ENCODE measurements around the gene CSRNP2.

CSRNP2 gene

GRCh38 chr12:51128919-51129318, 45.5 kb upstream of the CSRNP2 start:
- no peaks in the 10 kb centered on the region for H3K79me2 ChIP-seq (ENCODE audit: low read length)
- H3K4me3 ChIP-seq (ENCODE audit: low read length), result no peak overlapping the region
- H2AFZ ChIP-seq (ENCODE audit: low read depth, low read length), result no peak overlapping the region
- H3K27ac ChIP-seq (ENCODE audit: low read length), result no peak overlapping the region
- no peaks in the 10 kb centered on the region for H3K36me3 ChIP-seq (replicated peaks; ENCODE audit: low read depth, low read length)
- no peaks in the 10 kb centered on the region for H3K27me3 ChIP-seq (ENCODE audit: low read depth, low read length)
- no peak overlapping the region for H3K4me2 ChIP-seq (ENCODE audit: low read length)
- H3K9ac ChIP-seq (ENCODE audit: low read length), result no peak overlapping the region
- no peak for TF ChIP-seq EZH2phosphoT487 (IDR thresholded peaks at IDR 0.05; ENCODE audit: low read depth)
- TF ChIP-seq CTCF (IDR thresholded peaks at IDR 0.05; ENCODE audit: low read depth, low read length), result no peak
- H4K20me1 ChIP-seq (ENCODE audit: insufficient read depth, low read length), result no peaks in the 10 kb centered on the region
- no peaks in the 10 kb centered on the region for H3K9me3 ChIP-seq (ENCODE audit: insufficient read depth, low read length)
- peaks cover 5% of the 10 kb centered on the region for H3K4me1 ChIP-seq (ENCODE audit: low read length)

- TF ChIP-seq EZH2phosphoT487 (IDR thresholded peaks at IDR 0.05; ENCODE audit: low read depth), result no peak
- TF ChIP-seq CTCF (IDR thresholded peaks at IDR 0.05; ENCODE audit: low read depth, low read length), result no peak
- H3K4me3 ChIP-seq (ENCODE audit: low read length), result no peak overlapping the region
- no peaks in the 10 kb centered on the region for H3K79me2 ChIP-seq (ENCODE audit: low read length)
- H3K27ac ChIP-seq (ENCODE audit: low read length), result no peak overlapping the region
- no peaks in the 10 kb centered on the region for H3K27me3 ChIP-seq (ENCODE audit: low read depth, low read length)
- H3K9me3 ChIP-seq (ENCODE audit: insufficient read depth, low read length), result no peaks in the 10 kb centered on the region
- H2AFZ ChIP-seq (ENCODE audit: low read depth, low read length), result no peak overlapping the region
- peaks cover 3% of the 10 kb centered on the region for H3K36me3 ChIP-seq (replicated peaks; ENCODE audit: low read depth, low read length)
- H3K4me1 ChIP-seq (ENCODE audit: low read length), result peaks cover 5% of the 10 kb centered on the region
- no peaks in the 10 kb centered on the region for H4K20me1 ChIP-seq (ENCODE audit: insufficient read depth, low read length)
- no peak overlapping the region for H3K9ac ChIP-seq (ENCODE audit: low read length)
- H3K4me2 ChIP-seq (ENCODE audit: low read length), result no peak overlapping the region
Measured at GRCh38 chr12:51127050-51127729, 43.8 kb upstream of the CSRNP2 start.

- no peaks in the 10 kb centered on the region for H3K79me2 ChIP-seq (ENCODE audit: low read length)
- no peaks in the 10 kb centered on the region for H3K27me3 ChIP-seq (ENCODE audit: low read depth, low read length)
- no peak overlapping the region for H3K27ac ChIP-seq (ENCODE audit: low read length)
- H3K9ac ChIP-seq (ENCODE audit: low read length), result no peak overlapping the region
- peaks cover 5% of the 10 kb centered on the region for H3K4me1 ChIP-seq (ENCODE audit: low read length)
- peaks cover 3% of the 10 kb centered on the region for H3K36me3 ChIP-seq (replicated peaks; ENCODE audit: low read depth, low read length)
- H3K4me3 ChIP-seq (ENCODE audit: low read length), result no peak overlapping the region
- no peak overlapping the region for H3K4me2 ChIP-seq (ENCODE audit: low read length)
- H4K20me1 ChIP-seq (ENCODE audit: insufficient read depth, low read length), result no peaks in the 10 kb centered on the region
- TF ChIP-seq EZH2phosphoT487 (IDR thresholded peaks at IDR 0.05; ENCODE audit: low read depth), result no peak
- no peak for TF ChIP-seq CTCF (IDR thresholded peaks at IDR 0.05; ENCODE audit: low read depth, low read length)
- H3K9me3 ChIP-seq (ENCODE audit: insufficient read depth, low read length), result no peaks in the 10 kb centered on the region
- H2AFZ ChIP-seq (ENCODE audit: low read depth, low read length), result no peak overlapping the region
Measured at GRCh38 chr12:51126297-51126696, 42.9 kb upstream of the CSRNP2 start.

GRCh38 chr12:51124504-51124903, 41.1 kb upstream of the CSRNP2 start:
- Histone ChIP-seq H3K4me2 (ENCODE audit: low read length) (no peak overlapping the region), H3K36me3 (replicated peaks; ENCODE audit: low read depth, low read length) (peaks cover 3% of the 10 kb centered on the region), H3K4me1 (ENCODE audit: low read length) (peaks cover 5% of the 10 kb centered on the region), H2AFZ (ENCODE audit: low read depth, low read length) (no peak overlapping the region), H3K79me2 (ENCODE audit: low read length) (no peaks in the 10 kb centered on the region), H4K20me1 (ENCODE audit: insufficient read depth, low read length) (no peaks in the 10 kb centered on the region), H3K9ac (ENCODE audit: low read length) (no peak overlapping the region), H3K9me3 (ENCODE audit: insufficient read depth, low read length) (no peaks in the 10 kb centered on the region), H3K27me3 (ENCODE audit: low read depth, low read length) (no peaks in the 10 kb centered on the region), H3K27ac (ENCODE audit: low read length) (no peak overlapping the region), H3K4me3 (ENCODE audit: low read length) (no peak overlapping the region)
- no peak for TF ChIP-seq CTCF (IDR thresholded peaks at IDR 0.05; ENCODE audit: low read depth, low read length)
- TF ChIP-seq EZH2phosphoT487 (IDR thresholded peaks at IDR 0.05; ENCODE audit: low read depth), result no peak

Measured in OCI-LY3 (cell line).